GM18520 (cell line): ENCODE results near the gene CLCN5.
A peak's percentile ranks its signal among the peaks of the same experiment; 100 is the strongest.

Experiments used
- ATAC-seq: cut with Tn5 transposase; IDR thresholded peaks from one replicate; pipeline ENCODE4 v1.9.1; 2021; ENCODE audit not compliant: unreplicated experiment

CLCN5 gene

DNA sequence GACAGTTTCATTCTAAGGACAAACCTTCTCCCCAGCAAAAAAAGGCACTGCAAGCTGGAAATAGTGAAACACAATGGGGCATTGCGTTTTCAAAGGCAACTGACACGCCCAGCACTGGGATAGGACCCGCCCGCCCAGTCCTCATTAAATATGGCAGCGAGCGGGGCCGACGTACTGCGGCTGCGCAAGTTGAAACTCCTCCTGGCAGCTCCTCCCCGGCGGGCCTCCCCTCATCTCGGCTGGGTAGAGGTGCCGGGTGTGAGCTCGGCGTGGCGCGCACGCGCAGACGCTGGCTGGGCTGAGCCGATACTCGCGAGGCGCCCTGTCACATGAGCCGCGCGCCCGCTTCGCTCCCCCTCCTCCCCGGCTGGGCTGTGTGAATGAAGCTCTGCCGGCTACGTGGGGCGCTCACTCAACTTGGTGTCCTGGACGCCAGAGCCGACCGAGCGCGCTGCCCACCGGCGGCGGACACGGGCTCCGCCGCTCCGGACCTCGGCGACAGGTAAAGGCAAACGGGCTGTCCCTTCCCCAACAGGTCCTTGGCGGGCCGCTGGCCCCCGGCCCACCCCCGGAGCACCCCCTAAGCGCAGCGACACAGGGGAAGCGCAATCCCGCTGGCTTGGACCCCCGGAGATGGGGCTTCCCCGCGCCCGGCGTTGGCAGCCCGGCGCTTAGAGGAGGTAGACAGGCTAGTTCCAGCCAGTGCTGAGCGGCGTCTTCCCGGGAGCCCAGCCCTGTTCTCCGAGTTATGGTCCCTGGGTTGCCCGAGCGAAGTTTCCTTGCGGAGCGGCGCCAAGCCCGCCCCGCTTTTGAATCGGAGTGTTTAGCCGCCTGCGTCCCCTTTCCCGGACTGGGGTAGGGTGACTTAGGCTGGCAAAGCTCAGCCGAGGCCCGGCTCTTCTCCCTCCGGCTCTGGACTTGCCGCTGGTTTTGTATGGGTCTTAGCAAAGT is at the start of gene CLCN5:
Gene CLCN5, plus strand, starts transcription at position 306 of the 951 bp plus-strand sequence. CDS start 2,703 bp downstream, outside the sequence.
- peak; percentile 98 for ATAC-seq

DNA sequence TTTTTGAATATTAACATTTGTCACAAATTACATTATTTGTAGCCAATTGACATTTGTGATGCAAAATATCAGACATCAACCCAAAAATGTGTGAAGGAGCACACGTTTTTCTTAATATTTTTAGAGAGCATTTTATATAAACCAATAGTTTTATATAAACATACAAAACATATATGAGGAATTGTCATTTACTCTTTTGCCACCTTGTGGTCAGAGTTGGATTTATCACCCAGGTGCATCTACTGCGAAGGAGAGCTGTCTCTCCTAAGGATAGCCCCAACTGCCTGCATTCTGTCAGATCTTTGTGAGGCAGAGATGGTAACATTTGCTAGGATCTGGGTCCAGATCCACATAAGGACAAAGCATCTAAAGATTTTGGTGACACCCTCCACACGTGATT is 45.6 kb upstream of the CLCN5 start:
- ATAC-seq, result no peak

DNA sequence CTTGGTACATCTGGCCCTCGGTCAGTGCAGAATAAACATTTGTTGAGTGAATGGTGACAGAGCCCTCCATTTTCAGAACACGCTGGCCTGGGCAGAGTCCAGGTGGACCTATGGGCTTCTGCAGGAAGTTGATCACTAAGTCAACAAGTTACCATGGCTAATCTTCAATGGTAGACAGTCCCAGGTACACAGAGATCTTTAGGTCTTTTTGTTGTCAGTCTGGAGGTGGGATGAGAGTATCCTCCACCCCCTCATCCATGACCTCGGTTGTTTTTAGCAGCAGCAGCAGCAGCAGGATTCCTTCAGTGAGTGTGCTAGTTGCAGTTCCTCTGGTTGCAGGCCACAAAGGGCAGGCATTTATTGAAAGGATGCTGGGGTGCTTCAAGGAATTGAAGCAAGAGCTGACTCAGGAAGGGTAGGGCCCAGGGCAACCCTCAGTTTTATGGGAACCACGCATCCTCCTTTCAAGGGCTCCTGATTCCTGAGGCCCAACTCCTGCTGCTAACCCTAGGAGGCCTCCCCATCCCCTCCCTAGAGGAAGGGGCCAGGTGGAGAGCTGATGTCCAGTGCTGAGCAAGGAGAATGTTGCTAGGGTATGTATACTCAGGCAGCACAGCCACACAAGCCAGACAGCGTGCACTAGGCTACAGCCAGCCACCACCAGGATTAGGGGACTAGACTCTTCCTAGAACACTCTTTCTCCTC is 44.8 kb upstream of the CLCN5 start:
- ATAC-seq, result no peak

DNA sequence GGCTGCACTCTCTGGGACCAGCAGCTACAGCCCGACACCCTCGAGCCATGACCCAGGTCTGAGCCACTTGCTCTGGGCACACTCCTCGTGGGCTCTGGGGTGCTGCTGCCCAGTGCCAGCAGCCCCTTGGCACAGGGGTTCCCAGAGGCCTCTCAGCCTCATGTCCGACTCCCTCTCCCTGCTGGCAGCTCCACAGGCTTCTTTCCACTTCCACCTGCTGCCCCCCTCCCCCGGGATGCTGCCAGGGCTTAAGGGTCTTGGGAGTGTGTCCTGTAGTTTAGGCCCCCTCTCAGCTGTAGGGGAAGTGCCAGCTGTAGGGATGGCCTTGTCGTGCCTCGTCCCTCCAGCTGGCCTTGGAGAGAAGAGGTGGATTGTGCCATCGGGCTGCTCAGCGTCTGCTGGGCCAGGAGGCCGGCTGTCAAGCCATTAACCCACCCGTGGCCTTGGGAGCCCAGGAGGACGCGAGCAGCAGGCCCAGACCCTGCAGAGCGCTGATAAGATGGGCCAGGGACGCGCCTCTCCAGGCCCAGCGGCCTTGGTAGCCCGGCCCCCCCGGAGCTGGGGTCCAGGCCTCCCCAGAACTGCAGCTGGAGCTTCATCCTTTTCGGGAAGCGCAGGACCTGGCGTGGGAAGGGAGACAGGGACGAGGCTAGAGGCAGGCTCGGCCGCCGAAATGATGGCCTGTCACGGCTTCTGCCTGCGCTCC is 44.1 kb upstream of the CLCN5 start:
- ATAC-seq, result no peak

DNA sequence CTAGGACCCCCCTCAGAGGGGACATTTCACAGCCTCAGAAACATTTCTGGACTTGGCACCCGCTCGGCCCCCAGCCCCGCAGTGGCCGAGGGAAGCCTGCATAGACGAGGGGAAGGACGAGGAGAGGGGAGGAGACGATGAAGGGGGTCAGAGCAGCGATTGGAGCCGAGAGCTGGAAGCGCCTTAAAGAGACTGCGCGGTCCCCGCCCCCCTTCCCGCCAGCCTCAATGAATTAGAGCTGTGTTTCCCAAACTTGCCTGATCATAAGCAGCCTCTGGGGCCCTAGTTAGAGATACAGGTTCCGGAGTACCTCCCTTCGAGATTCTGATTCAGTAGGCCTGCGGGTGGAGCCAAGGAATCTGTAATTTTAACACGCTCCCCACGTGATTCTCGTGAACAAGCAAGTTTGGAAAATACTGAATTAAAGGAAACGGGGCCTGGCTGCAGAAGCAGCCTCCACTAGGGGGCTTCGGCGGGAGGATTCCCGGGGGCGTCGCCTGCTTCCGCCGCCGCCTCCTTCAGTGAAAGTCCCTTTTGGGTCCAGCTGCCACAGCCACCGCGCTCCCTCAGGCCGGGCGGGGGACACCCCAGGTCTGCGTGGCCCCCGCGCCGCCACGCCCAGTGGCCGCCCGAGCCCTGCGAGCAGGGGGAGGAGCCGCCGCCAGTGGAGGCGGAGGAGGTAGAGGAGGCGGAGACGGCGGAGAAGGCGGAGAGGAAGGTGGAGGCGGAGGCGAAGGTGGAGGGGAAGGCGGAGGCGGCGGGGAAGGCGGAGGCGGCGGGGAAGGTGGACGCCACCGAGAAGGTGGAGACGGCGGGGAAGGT is 43.4 kb upstream of the CLCN5 start, which contains the start of gene USP27X:
Gene USP27X, plus strand, starts transcription at position 651 of the 822 bp plus-strand sequence. CDS start 824 bp downstream, outside the sequence.
- peak; percentile 86 for ATAC-seq

DNA sequence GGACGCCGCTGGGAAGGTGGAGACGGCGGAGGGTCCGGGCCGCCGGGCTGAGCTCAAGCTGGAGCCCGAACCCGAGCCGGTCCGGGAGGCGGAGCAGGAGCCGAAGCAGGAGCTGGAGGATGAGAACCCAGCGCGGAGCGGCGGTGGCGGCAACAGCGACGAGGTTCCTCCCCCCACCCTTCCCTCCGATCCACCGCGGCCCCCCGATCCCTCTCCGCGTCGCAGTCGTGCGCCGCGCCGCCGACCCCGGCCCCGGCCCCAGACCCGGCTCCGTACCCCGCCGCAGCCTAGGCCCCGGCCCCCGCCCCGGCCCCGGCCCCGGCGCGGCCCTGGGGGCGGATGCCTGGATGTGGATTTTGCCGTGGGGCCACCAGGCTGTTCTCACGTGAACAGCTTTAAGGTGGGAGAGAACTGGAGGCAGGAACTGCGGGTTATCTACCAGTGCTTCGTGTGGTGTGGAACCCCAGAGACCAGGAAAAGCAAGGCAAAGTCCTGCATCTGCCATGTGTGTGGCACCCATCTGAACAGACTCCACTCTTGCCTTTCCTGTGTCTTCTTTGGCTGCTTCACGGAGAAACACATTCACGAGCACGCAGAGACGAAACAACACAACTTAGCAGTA is 42.6 kb upstream of the CLCN5 start:
- ATAC-seq, result no peak

DNA sequence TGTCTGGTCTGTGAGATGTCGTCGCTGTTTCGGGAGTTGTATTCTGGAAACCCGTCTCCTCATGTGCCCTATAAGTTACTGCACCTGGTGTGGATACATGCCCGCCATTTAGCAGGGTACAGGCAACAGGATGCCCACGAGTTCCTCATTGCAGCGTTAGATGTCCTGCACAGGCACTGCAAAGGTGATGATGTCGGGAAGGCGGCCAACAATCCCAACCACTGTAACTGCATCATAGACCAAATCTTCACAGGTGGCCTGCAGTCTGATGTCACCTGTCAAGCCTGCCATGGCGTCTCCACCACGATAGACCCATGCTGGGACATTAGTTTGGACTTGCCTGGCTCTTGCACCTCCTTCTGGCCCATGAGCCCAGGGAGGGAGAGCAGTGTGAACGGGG is 41.7 kb upstream of the CLCN5 start:
- no peak for ATAC-seq

DNA sequence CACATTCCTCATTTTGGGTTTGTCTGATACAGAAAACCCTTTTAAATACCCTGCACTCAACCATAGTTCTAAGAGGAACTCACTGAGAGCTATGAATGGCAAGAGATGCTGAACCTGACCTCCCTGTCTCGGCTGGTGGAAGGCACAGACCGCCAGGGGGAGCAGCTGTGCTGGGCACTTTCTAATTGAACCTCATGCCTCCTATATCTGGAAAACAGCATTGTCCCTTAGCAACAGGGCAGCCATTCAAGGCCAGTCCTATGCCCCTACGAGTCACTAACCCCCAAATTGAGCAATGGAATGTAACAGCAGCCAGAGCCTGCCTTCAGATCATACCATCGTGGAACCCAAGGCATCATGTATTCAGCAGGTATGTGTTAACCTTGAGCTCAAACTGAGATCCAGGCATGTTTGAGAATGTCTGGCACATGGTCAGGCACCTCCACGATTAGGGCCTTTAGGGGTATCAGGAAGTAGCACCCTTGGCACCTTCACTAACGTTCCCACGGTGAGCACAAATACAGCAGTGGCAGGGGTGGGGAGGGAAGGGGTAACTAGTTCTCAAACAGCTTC is 38.0 kb upstream of the CLCN5 start:
- no peak for ATAC-seq

DNA sequence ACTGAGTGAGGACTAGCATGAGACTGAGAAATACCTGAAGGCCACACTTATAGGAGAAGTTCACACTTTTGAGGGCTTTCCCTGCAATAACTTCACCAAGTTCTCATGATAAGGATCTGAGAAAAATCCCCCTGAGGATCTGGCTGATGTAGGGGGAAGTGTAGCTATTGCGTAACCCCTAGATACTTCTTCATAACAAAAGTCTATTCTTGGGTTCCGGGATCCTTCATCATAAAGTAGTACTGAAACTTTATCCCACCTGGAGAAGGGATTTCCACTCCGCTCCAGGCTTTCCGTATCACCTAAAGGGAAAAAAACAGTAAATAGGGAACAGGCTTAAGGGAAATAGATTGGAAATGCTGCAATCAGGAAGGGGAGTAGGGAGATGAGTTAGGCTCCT is 29.9 kb upstream of the CLCN5 start:
- no peak for ATAC-seq

DNA sequence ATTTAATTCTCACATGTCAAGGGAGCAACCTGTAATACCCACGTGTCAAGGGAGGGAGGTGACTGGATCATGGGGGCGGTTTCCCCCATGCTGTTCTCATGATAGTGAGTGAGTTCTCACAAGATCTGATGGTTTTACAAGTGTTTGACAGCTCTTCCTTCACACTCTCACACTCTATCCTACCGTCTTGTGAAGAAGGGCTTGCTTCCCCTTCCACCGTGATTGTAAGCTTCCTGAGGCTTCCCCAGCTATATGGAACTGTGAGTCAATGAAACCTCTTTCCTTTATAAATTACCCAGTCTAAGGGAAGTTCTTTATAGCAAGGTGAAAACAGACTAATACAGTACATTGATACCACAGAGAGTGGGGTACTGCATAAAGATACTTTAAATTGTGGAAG is 25.4 kb upstream of the CLCN5 start:
- ATAC-seq, result no peak

DNA sequence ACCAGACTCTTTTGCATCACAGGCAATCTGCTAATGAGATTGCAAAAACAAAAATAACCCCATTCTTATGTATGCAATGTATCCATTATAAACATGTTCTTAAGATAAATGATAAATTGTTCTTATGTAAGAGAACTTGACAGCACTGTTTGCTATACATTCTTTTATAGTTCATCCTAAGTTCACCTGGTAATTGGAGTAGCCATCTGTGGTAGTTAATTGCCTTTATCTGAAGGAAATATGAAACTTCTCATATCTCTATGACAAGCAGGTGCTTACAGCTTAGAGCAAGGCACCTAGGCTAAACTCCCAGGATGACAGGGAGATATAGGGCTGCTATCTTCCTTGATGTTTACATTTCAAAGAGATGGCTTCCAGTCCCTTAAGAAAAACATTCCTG is 21.3 kb upstream of the CLCN5 start:
- ATAC-seq, result no peak

DNA sequence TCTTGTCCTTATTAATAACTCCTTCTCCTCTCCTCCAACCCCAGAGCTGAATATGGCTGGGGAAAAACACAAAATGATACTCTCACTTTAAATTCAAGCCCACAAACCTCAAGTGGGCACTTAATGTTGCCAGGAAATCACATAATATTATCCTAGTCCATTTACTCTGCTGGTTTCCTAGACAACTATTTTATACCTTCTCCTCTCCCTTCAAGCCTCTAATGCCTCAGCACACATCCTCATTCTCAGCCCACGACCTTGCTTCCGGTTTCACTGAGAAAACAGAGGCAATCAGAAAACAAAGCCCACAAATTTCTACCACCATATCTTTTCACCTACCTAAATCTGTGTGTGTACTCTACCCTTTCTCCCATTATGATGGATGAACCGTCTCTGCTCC is 12.1 kb upstream of the CLCN5 start:
- no peak for ATAC-seq

DNA sequence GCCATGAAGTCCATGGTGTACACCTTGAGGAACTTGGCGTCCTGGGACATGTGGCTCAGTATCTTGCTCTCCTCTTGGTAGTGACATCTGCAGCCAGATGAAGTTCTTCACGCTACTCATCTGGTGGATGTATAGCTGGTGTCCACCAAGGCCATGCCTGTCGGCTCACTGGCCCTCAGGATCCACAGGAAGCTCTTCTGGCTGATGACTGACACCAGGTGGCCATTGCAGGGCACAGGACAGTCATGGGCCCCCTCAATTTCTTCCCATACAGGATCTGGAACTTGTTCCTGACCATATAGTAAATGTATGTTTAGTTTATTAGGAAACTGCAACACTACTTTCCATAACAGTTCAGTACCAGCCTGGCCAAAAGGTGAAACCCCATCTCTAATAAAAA is 10.3 kb upstream of the CLCN5 start:
- ATAC-seq, result no peak

DNA sequence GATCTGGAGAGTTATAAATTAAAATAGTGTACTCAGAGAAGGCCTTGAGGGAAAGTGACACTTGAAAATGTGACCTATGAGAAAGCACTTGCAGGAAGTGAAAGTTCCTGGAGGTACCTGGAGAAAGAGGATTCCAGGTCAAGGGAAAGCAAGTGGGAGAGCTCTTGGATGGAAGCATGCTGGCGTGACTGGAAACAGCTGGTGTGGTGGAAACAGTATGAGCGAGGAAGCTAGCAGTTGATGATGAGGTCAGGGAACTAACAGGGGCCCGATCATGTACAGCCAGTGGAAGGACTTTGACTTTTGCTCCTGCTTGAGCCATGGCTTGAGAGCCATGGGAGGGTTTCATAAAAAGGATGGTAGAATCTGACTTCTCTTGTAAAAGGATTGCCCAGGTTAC is 9.5 kb upstream of the CLCN5 start:
- no peak for ATAC-seq

DNA sequence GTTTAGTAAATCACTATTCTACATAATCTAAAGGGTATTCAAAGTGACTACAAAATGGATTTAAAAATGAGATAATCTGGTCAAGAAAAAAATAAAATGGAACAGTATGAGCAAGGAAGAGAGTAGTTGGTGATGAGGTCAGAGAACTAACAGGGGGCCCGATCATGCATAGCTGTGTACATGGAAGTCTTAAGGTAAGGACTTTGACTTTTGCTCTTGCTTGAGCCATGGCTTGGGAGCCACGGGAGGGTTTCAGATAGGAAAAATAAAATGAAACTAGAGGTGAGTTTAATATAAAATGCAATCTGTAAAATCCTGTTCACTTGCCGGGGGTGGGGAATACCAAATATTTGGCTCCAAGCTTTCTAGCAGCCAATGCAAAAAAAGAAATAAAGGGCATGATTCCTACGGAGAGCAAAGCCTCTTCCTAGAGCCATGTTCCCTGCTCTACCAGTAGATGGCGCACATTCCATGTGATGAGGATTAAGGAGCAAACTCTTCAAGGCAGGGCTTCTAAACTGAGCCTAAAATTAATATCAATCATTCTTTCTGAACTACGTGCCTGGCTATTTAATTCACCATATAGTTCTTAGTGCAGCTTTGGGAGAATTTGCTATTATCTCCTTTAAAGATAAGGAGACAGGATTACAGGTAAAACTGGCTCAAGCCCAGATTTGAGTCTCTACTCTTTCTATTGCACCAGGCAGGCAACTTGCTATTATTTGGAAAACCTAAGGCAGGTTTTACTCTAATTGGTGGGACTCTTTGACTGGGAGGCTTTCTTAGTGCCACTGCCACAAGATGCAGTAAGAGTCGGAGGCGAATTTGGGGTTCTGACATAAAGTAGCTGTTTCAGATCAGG is 6.8 kb upstream of the CLCN5 start:
- no peak for ATAC-seq

DNA sequence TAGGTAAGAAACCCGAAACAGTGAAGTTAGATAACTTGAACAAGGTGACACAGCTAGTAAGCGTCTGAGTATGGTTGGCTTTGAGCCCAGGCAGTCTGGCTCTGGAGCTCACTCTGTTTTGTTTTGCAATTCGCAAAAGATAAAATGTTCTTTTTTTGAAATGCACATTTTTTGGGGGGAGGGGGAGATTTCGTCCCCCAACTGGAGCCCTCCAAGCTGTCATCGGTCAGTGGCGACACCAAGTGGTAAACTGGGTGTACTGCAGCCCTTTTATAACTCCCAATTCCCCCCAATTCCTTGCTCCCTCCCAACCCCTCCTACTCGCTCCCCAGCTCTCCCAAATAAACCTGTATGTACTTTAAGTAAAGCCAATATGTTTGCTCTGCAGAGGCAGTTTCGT is 2.8 kb upstream of the CLCN5 start:
- no peak for ATAC-seq

DNA sequence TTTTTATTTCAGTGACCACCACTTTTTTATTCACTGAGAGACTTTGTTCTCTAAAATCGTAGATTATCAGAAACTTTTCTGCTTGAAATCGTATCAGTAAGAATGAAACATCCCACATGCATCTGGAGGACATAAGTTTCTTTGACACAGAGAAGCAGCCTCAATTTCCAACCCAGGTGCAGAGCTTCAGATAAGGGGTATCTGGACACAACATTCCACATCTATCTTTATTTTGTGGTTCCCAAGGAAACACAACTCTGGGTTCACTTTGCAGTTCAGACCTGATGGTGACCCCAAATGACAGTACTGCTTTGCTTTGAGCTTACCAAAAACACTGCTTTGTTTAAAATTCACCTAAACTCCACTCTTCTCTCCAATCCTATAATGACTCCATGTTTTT is 1.3 kb upstream of the CLCN5 start:
- no peak for ATAC-seq

DNA sequence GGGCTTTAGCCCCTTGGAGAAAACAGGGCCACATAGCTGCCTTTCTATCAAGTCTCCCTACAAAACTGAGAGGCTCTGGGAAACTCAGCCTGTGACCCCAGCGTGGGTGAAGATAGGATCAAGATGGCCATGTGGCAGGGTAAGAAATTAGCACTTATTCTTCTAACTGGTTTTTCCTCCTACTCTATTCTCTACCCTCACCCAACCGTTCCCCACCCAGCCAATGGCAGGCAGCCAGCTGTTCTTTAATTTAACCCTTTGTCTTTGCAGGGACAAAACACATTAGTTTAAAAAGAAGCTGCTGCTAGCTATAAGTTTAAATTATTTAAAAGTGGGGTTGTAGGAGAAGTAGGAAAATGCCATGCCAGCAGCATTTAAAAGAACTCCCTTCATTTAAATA is 2.8 kb downstream of the CLCN5 start:
- ATAC-seq, result no peak

DNA sequence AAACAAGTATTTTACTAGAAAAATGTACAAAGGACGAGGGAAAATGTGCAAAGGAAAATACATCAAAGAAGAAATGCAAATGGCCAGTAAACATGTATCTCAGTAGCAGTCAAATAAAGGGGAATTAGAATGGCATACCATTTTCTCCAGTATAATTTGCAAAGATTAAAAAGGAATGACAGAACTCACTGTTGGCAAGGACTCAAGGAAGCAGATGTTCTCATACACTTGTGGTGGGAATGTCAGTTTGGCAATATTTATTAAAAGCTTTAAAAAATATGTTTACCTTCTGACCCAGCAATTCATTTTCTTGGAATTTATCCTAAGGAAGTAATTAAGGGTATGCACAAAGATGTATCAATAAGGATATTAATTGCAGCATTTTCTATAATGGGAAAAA is 7.6 kb downstream of the CLCN5 start:
- no peak for ATAC-seq
